ENCODE measurements around the gene ALK. TPM values are rescaled to one million over a fixed set of nuclear protein-coding genes. Genes with fewer than 3 reads are reported as not detected.

The ALK gene
- total and polyA plus RNA-seq, 2 donors (not counting 1 experiment from before 2014, with no cell fraction given), result under 0.01 to 0.02 TPM

DNA sequence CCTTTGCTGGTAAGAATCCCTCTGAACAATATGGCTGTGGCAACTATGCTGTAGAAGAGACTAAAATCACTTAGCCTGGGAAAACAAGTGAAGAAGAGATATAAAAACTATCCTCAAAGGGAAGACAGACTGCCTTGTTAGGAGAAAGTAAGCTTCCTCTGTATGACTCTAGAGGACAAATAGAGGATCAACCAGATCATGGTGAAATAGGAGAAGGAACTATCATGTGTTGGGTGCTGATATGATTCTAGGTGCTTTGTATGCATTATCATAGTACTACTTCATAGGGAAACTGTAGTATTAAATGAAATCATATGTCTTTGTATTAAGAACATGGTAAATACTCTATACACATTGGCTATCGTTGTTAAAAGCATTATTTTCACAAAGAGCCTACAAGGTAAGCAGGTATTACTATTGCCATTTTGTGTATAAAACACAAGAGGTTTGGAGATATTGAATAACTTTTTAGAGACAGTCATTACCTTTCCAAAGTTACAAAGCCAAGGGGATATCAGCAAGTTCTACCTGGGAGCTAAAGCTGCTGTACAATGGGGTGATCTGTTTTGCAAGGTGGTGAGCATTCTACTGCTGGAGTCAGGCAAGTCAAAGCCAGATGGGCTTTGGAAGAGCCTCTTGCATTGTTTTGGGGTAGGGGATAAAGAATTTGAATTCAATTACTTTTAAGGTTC is 402.6 kb downstream of the ALK start:
- H3K9me3 ChIP-seq (ENCODE audit: control insufficient read depth, insufficient read depth, low read depth, low read length), result no peaks in the 10 kb centered on the region
- H2AFZ ChIP-seq (ENCODE audit: low read length), result no peak overlapping the region
- no peak overlapping the region for H3K4me2 ChIP-seq (ENCODE audit: extremely low read depth, insufficient read depth, low read length)
- no peak for TF ChIP-seq EZH2 (IDR thresholded peaks at IDR 0.05; ENCODE audit: low read length, missing control alignments)
- TF ChIP-seq, protein P1, sequence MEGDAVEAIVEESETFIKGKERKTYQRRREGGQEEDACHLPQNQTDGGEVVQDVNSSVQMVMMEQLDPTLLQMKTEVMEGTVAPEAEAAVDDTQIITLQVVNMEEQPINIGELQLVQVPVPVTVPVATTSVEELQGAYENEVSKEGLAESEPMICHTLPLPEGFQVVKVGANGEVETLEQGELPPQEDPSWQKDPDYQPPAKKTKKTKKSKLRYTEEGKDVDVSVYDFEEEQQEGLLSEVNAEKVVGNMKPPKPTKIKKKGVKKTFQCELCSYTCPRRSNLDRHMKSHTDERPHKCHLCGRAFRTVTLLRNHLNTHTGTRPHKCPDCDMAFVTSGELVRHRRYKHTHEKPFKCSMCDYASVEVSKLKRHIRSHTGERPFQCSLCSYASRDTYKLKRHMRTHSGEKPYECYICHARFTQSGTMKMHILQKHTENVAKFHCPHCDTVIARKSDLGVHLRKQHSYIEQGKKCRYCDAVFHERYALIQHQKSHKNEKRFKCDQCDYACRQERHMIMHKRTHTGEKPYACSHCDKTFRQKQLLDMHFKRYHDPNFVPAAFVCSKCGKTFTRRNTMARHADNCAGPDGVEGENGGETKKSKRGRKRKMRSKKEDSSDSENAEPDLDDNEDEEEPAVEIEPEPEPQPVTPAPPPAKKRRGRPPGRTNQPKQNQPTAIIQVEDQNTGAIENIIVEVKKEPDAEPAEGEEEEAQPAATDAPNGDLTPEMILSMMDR (conservative IDR thresholded peaks at IDR 0.05 in 1 of 2, IDR thresholded peaks at IDR 0.05 in 1 of 2; ENCODE audit: low read depth in 1 of 2, low read length in 2 of 2), result no peak
- H3K27me3 ChIP-seq (ENCODE audit: control insufficient read depth, insufficient read depth, low read length), result no peaks in the 10 kb centered on the region
- H3K79me2 ChIP-seq (ENCODE audit: control insufficient read depth, insufficient read depth, low read length), result no peaks in the 10 kb centered on the region
- no peak overlapping the region for H3K9ac ChIP-seq (ENCODE audit: insufficient read depth, low read length)
- H3K36me3 ChIP-seq (ENCODE audit: control insufficient read depth, insufficient read depth, low read length), result no peaks in the 10 kb centered on the region
- no peak overlapping the region for H3K27ac ChIP-seq (ENCODE audit: insufficient read depth, low read length)
- no peak overlapping the region for H3K4me3 ChIP-seq (replicated peaks in 1 of 4; ENCODE audit: control extremely low read depth in 1 of 4, insufficient read depth in 1 of 4, low read depth in 3 of 4, low read length in 4 of 4)
- no peak for DNase-seq (ENCODE audit: low read depth in 2 of 2)
- no peaks in the 10 kb centered on the region for H4K20me1 ChIP-seq (ENCODE audit: control insufficient read depth, extremely low read depth, insufficient read depth, low read length)
- H3K4me1 ChIP-seq (ENCODE audit: control insufficient read depth, extremely low read depth, insufficient read depth, low read length), result peaks cover 23% of the 10 kb centered on the region

DNA sequence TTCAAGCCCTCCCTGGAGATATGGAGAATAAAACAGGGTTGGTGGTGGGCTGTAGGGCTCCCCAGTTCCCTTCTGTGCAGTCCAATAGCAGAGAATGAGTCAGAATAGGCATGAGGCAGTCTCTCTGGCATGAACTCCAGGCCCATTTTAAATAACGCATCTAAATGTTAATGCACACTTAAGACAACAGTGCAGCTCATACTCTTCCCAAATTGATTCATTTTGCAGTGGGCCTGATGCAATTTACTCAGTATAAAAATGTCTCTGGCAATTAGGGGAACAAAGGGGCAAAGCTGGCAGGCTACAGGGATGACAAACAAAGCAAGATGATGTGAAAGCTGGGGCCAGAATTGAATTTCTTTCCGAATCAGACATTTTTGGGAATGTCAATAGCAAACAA is 403.4 kb downstream of the ALK start:
- TF ChIP-seq, protein P1 (conservative IDR thresholded peaks at IDR 0.05 in 1 of 2, IDR thresholded peaks at IDR 0.05 in 1 of 2; ENCODE audit: low read depth in 1 of 2, low read length in 2 of 2), result no peak
- TF ChIP-seq EZH2 (IDR thresholded peaks at IDR 0.05; ENCODE audit: low read length, missing control alignments), result no peak
- H3K36me3 ChIP-seq (ENCODE audit: control insufficient read depth, insufficient read depth, low read length), result no peaks in the 10 kb centered on the region
- H4K20me1 ChIP-seq (ENCODE audit: control insufficient read depth, extremely low read depth, insufficient read depth, low read length), result no peaks in the 10 kb centered on the region
- peaks cover 20% of the 10 kb centered on the region for H3K4me1 ChIP-seq (ENCODE audit: control insufficient read depth, extremely low read depth, insufficient read depth, low read length)
- no peaks in the 10 kb centered on the region for H3K27me3 ChIP-seq (ENCODE audit: control insufficient read depth, insufficient read depth, low read length)
- no peak overlapping the region for H2AFZ ChIP-seq (ENCODE audit: low read length)
- no peaks in the 10 kb centered on the region for H3K9me3 ChIP-seq (ENCODE audit: control insufficient read depth, insufficient read depth, low read depth, low read length)
- H3K27ac ChIP-seq (ENCODE audit: insufficient read depth, low read length), result no peak overlapping the region
- H3K4me3 ChIP-seq (replicated peaks in 1 of 4; ENCODE audit: control extremely low read depth in 1 of 4, insufficient read depth in 1 of 4, low read depth in 3 of 4, low read length in 4 of 4), result no peak overlapping the region
- H3K79me2 ChIP-seq (ENCODE audit: control insufficient read depth, insufficient read depth, low read length), result no peaks in the 10 kb centered on the region
- no peak overlapping the region for H3K9ac ChIP-seq (ENCODE audit: insufficient read depth, low read length)
- DNase-seq (ENCODE audit: low read depth in 2 of 2), result peak; percentile 34 to 76
- no peak overlapping the region for H3K4me2 ChIP-seq (ENCODE audit: extremely low read depth, insufficient read depth, low read length)

DNA sequence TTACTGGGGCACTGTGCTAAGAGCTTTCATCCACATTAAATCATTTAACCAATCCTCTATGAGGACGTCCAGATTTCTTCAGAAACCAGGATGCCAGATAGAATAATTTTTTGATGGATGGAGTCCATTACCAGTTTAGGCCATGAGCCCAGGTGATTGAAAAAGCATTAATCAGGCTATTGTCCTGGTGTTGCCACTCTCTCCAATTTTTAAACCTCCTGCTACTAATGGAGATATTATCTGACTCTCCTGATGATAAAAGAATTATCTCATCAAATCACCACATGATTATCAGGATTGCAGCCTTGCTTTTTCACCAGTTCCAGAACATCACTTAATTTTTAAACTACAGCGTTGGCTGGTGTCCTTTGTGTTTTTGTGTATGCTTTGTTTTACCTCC is 404.0 kb downstream of the ALK start:
- TF ChIP-seq, protein P1 (conservative IDR thresholded peaks at IDR 0.05 in 1 of 2, IDR thresholded peaks at IDR 0.05 in 1 of 2; ENCODE audit: low read depth in 1 of 2, low read length in 2 of 2), result no peak
- TF ChIP-seq EZH2 (IDR thresholded peaks at IDR 0.05; ENCODE audit: low read length, missing control alignments), result no peak
- Histone ChIP-seq H2AFZ (ENCODE audit: low read length) (no peak overlapping the region), H3K4me1 (ENCODE audit: control insufficient read depth, extremely low read depth, insufficient read depth, low read length) (peaks cover 14% of the 10 kb centered on the region), H3K27ac (ENCODE audit: insufficient read depth, low read length) (no peak overlapping the region), H4K20me1 (ENCODE audit: control insufficient read depth, extremely low read depth, insufficient read depth, low read length) (no peaks in the 10 kb centered on the region), H3K4me2 (ENCODE audit: extremely low read depth, insufficient read depth, low read length) (no peak overlapping the region), H3K9ac (ENCODE audit: insufficient read depth, low read length) (no peak overlapping the region), H3K4me3 (replicated peaks in 1 of 4; ENCODE audit: control extremely low read depth in 1 of 4, insufficient read depth in 1 of 4, low read depth in 3 of 4, low read length in 4 of 4) (no peak overlapping the region), H3K36me3 (ENCODE audit: control insufficient read depth, insufficient read depth, low read length) (no peaks in the 10 kb centered on the region), H3K27me3 (ENCODE audit: control insufficient read depth, insufficient read depth, low read length) (no peaks in the 10 kb centered on the region), H3K79me2 (ENCODE audit: control insufficient read depth, insufficient read depth, low read length) (no peaks in the 10 kb centered on the region), H3K9me3 (ENCODE audit: control insufficient read depth, insufficient read depth, low read depth, low read length) (no peaks in the 10 kb centered on the region)
- no peak for DNase-seq (ENCODE audit: low read depth in 2 of 2)
